NCI-H187 treated with DMSO at 0.1 percent for 48 hours (cell line): Measurements from ENCODE around the gene RASGRP3.

Experiments
- DNase-seq: peaks from one replicate; lab custom pipeline; 2025; lab: John Stamatoyannopoulos, UW

RASGRP3 gene

DNA sequence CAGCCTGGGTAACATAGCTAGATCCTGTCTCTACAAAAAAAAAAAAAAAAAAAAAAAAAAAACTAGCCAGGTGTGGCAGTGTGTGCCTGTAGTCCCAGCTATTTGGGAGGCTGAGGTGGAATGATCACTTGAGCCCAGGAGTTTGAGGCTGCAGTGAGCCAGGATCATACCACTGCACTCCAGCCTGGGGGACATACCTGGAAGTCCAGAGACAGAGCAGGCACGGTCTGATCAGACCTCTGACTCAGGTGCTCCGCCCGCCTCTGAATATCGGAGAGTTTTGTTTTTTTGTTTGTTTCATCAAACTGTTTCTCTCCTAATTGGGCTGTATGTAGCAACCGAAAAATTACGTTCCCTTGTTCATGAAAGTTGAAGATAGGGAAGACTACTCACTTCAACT, 49.2 kb downstream of the RASGRP3 start:
- DNase-seq = no peak

DNA sequence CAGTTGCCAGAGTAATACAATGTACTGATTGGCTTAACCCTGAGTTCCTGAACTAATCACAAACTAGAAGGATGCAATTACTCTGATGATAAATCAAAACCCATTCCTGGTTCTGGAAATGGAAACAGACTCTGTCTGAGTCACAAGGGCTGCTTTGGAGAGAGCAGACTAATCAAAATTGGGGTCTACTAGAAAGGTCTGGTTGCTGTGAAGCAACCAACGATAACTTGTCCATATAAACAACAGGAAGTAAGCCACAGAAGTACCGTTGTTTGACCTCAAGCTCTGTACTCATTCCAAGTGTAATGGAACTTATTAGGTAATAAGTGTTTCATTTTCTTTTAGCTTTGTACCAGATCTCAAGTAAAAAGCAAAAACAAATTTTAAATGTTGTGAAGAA, 49.7 kb downstream of the RASGRP3 start:
- no peak for DNase-seq

DNA sequence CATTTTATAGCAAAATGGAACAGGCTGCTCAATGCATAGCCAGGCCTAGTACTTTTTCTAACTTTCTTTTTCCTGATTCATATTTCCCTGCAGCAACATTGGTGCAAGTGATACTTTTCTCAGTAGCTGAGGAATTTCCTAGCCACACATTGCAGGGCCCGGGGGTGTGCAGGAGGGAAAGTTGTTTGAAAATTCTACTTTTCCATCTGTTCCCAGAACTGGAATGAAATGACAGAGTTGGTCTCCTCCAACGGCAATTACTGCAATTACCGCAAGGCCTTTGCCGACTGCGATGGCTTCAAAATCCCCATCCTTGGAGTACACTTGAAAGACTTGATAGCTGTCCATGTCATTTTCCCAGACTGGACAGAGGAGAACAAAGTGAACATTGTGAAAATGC, 50.5 kb downstream of the RASGRP3 start:
- no peak for DNase-seq

DNA sequence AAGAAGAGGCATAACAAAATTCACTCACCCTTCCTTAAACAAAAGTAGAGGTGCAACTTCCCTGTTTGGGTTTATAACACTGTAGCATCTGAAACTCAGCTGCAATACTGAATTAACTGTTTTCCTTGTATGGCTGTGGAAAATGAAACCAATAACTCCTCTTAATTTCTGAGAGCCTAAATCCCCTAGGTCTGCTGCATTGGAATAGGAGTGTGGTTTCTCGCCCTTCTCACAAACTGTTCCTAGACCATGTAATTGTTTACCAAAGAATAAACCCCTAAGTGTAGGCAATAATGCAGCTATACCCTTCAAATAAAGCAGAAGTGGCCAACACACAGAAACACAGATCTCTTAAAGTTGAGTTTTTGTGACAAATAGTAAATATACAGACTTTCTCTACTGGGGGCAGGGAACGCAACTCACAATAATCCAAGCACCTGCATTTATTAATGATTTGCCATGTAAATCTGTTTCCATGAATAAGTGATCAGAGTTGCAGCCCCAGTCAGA, 52.0 kb downstream of the RASGRP3 start:
- DNase-seq = no peak

DNA sequence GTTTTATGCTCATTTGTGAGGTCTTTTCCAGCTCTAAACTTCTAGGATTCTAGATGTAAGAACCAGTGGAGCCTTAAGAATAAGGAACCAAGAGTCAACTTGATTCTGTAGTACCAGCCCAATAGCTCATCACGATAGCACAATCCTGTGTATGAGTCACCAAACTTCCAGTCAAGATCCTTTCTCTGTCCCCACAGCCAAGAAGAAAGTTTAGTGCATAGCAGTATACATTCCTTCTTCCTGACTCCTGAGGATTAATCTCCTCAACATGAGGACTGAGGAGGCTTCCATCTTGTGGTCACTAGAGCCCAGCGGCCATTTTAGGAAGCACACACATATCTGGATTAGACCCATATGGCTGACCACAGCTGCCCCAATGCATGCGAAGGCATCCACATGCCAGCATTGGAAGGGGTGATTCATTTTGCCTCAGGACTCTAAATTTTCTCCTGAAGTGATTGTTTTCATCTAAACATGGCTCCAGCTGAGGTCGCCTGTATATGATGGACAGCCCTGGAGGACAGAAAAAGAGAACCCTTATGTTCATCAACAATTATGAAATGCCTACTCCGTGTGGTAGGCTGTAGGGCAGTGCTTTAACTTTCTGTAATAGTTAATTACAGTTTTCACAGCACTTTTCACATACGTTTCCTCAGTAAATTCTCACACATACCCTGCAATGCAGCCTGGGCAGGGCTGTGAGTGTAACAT, 53.5 kb downstream of the RASGRP3 start:
- DNase-seq = no peak

DNA sequence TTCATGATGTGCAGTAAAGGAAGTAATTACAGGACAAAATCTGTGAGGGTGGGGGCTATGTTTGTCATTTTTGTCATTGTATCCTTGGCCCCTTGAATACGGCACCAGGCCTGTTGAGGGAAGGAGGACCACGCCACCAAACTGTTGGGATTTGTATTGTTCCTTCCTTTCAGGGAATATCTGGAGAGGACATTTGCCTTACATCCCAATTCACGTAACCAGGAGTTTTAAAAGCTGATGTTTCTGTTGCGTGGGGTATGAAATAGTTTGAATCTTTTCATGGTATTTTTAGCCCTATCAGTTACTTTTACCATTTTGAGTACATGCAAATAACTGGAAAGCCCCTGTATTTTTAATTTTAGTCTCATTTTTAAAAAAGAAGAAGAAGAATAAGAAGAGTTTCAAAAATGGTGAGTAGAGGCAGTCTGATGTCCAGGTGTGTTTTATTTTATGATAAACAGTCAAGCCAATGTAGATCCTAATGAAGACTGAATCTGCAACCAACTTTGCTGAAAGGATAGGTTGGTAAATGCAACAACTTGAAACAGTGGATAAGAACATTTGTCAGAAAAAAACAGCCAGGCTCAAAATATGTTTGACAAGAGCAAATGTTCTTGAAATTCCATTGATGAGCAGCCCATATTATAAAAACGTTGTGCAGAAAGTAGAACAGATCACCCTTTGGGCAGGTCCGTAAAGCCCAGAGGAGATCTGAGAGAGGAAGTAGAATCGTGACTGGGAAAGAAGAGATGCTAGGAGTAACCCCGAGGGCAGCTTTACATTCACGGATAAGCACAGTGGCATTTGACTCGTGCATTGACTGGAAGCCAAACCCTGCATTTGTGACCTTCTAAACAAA, 54.5 kb downstream of the RASGRP3 start:
- DNase-seq = no peak

DNA sequence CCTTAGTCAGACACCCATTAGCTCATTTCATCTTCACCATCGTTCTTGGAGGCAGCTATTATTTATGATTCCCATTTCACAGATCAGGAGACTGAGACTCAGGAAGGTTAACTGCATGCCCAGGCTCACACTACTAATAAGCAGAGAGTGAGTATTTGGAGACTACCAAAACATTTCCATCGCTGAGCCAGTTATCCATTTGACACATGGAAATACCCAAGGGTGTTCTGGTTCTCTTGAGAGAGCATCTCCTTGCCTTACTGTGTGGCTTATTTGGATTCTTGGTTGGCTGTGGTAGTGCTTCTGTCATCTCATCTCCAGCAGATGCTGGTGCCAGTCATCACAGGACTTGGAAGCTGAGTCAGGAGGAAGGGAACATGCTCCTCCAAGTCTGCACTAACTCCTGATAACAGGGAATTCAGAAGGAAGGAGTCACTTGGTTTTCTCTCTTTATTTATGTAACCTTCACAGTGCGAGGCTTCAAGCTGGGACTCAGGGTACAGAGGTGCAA, 55.2 kb downstream of the RASGRP3 start:
- DNase-seq = no peak

DNA sequence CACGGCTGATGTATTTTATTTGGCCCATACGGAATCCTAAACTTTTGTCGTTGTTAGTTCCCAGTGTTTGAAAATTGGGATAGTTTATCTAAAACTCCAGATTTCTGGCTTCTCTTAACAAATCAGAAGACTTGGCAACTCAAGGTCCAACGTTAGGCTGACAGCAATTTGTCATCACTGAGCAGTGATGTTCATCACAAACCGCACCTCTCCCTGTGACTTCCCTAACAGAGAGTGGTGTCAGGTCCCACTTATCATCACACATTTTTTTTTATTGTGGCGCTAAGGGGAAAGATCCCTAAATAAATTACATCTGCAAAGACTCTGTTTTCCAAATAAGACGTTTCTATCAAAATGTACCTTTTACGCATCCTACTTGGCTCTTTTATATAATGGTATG, 55.7 kb downstream of the RASGRP3 start:
- no peak for DNase-seq

DNA sequence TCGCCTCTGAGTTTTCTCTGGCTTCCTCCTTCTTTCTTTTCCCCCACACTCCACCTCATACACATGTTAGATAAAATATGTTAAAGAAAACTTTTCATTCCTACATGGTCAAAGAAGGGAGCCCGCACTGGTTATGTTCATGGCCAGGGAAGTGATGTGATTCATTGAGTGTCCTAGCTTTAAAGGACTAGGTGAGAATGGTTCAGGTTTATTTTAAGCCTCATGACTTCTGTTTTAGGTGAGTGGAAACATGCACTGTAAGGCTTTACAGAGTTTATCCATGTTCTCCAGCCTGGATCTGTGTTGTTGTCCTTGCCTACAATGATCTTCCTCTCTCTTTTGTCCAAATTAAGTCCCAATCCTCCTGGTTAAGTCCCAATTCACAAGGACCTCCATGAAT, 56.5 kb downstream of the RASGRP3 start:
- no peak for DNase-seq

DNA sequence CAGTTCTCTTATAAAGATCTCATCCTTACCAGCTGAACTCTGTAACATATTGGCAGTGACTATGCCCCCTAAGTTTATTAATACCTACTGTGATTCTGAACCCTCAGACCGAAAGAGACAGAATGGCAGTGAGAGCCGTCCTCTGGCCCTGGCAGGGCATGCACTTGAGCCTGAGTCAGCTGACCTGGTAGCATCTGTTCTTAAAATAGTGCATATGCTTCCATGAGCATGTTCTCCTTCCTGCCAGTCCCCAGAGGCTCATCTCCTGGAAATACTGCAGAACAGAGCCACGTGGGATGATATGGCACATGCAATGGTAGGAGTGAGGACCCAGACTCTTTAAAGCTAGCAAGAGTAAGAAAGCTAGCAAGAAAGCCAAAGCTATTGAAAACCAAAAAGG, 59.0 kb downstream of the RASGRP3 start:
- no peak for DNase-seq

DNA sequence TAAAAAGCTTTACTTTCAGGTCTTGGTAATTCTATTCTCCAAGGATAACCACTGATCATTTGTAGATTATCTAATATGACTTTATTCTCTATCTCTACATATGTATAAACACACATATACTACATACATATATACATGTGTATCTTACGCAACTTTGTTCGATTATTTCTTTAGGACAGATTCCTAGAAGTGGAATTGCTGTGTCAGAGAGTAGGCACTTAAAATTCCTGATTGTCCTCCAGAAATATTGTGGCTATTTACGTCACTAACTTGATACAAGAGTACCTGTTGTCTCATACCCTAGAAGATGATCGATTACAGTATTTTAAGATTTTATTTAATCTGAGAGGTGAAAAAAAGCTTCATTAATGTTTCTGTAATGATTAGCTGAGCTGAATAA, 64.8 kb downstream of the RASGRP3 start:
- no peak for DNase-seq

DNA sequence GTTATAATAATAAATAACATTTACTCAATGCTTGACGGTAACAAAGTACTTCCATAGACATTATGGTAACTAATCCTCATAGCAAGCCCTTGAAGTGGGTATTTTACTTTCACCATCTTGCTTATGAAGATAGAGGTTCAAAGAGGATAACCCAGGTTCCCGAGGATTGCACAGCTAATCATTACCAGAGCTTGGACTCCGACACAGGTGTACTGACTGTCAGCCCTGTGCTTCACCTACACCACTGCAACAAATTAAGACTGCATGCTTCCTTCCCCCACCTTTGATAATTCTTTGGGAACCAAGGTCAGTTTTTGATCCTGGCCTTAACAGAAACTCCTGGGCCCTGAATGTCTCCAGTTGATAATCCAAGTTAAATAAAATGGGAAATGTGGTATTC, 73.8 kb downstream of the RASGRP3 start:
- DNase-seq = no peak

DNA sequence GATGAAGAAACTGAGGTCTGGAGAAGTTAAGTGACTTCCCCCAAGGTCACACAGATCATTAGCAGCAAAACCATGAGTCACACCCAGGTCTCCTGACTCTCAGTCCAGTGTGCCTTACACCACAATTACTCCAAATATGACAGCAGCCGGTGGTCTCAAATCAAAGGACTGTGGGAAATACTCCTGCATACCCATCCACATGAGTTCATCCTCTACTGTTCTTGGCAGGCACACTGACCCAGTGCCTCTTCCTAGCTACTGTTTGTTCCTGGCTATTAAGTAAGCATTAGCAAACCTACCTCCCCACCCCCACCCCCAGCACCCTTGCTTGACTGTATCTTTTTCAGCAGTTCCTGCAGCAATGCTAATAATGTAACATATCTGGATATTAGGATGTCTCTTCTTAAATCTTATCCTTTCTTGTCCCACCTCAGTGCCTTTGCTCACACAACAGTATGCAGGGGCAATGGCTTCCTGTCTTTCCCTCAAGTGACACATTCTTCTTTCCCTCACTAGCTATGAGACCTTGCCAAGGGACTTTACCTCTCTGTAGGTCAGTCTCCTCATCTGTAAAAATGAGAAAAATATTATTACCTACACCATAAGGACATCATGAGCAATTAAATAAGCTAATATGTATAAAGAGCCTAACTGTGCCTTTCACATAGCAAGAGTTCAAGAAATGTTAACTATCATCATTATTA, 76.5 kb downstream of the RASGRP3 start:
- no peak for DNase-seq

DNA sequence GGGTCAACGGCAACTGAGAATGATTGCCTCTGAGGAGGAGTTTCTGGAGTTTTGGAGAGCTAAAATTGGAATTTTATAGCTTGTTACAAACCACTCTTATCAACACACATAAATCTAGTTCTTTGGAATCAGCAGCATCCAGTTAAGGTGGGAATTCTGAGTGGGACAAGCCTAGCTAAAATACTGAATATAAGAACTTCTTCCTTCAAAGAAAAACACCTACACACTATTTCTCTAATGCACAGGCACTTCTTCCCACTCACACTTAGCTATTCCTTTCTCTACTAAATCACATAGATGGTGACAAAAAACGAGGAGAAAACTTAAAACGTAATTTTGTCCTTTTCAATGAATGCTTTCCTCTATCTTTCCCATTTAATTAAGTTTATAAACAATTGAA, 79.2 kb downstream of the RASGRP3 start:
- DNase-seq = no peak

DNA sequence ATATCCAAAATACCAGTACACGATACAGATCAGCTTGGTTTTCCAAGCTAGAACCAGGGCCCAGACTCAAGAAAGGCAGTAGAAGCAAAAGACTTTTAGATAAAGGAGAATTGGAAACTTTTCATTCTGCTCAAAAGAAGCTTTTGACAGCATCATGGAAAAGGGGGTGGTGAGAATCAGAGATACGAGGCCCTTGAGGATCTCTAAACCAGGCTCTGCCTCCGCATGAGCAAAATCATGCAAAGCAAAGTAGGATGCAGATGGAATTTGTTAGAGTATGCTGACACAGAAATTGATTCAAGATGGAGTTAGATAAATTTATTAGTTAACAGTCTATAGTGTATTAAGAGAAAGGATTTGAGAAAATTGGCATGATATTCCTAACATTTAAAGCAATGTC, 82.9 kb downstream of the RASGRP3 start:
- DNase-seq = no peak

DNA sequence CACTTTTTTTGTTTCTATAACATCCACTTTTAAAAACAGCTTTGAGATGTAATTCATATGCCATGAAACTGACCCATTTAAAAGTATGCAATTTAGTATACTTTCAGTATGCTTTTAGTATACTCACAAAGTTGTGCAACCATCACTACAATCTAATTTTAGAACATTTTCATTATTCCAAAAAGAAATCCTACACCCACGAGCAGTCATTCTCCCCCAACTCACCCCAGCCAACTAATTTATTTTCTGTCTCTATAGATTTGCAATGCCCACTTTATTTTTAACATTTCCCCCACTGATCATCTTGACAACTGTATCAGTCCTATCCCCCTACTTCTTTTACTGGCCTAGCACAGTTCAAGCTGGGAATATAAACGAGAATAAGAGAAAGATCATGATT, 83.6 kb downstream of the RASGRP3 start:
- no peak for DNase-seq

DNA sequence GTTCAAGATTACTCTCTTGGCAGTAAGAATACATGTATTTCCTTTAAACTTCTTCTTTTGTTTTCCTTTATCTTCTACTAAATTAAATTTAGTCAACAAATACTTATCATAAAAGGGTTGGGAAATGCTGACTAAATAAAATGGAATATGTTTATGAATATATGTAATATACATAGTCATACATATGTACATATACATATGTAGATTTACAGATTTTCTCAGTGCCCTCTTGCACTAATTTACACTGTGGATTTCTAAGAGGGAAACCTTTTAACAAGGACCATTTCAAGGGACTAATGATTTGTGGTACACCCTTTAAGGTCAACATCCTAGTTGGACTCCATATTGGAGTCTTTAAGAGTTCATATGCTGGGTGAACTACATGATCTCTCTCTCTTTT, 85.4 kb downstream of the RASGRP3 start:
- no peak for DNase-seq

DNA sequence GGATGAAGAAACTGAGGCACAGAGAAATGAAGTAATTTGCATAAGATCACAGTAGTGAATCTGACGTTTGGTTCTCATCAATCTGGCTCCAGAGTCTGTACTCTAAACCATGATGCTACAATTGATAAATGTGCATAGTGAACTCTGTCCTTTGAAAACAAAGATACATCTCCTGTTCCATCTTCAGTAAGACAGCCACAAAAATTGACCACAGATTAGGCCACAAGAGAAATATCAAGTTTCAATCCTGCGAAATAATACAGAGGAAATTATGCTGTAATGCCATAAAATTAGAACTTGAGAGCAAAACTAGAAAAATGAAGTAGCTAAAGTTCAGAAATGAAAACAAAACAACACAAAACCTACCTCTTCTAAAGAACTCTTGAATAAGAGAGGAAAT, 94.2 kb downstream of the RASGRP3 start:
- DNase-seq = no peak

DNA sequence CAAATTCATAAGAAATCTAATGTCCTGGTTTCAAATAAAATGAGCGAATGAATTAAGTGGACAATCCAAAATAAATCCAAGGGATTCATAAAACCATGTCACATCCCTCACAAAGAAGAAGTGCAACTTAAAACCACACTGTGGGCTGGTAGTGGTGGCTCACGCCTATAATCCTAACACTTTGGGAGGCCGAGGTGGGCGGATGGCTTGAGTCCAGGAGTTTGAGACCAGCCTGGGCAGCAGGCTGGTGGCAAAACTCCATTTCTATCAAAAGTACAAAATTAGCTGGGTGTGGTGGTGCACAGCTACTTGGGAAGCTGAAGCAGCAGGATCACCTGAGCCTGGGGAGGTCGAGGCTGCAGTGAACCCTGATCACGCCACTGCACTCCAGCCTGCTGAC, 97.2 kb downstream of the RASGRP3 start:
- no peak for DNase-seq

DNA sequence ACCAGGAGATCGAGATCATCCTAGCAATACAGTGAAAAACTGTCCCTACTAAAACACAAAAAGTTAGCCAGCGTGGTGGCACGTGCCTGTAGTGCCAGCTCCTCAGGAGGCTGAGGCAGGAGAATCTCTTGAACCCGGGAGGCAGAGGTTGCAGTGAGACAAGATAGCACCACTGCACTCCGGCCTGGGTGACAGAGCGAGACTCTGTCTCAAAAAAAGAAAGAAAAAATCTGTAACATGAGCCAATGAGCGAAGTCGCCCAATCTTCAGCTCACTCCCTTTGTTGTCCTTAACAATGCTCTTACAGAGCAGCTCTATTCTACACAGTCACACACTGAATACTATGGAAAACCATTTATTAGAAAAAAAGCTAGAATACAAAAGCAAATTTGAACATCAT, 100.6 kb downstream of the RASGRP3 start:
- no peak for DNase-seq

DNA sequence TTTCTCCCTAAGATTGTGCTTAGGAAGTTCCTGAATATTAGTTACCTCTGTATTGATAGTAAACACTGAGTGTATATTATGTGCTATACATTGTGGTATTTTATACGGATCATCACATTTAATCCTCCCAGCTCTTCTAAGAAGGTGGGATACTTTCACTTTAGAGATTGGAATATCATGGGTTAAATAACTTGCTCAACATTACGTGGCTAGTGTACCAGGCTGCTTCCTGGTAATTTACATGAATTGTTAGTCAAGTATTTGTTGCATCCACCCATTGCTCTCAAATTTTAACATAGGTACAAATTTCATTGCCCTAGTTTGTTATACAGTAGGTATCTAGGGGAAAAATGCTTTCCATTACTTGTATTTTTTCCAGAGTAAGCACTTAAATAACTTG, 101.2 kb downstream of the RASGRP3 start:
- DNase-seq = no peak

DNA sequence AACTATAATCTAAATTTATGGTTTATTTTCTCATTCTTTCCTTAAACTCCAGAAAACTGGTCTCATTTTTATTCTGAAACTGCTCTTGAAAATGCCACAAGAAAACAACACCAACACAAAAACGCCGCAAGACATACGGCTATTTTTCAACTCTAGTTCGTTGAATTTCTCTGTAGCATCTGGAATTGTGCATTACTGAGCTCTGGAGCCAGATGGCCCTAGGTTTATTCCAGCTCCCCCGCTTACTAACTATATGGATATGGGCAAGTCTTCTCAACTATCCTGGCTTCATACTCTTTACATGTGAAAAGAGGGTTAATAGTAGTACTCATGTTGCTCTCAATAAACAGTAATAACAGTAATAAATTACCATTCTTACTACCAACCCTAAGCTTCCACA, 102.8 kb downstream of the RASGRP3 start:
- no peak for DNase-seq

DNA sequence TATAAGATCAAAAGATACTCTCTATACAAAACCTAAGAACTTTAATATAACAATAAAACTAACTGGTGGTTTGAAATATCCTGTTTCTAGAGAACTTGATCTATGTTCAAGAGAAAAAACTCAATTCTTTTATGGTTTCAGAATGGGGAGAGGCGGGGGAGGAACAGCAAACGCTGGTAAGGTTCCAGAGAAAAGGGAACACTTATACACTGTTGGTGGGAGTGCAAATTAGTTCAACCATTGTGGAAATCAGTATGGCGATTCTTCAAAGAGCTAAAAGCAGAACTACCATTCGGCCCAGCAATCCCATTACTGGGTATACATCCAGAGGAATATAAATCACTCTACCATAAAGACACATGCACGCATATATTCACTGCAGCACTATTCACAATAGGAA, 105.4 kb downstream of the RASGRP3 start:
- DNase-seq = no peak
